Measurements from ENCODE around the gene ARHGAP6. TPM values are rescaled to one million over a fixed set of nuclear protein-coding genes. Genes with fewer than 3 reads are reported as not detected.

The ARHGAP6 gene
- total RNA-seq, 4 donors from 2014 or later: 2.7 to 9.1 (median 4.3) TPM

GRCh38 chrX:11566173-11566572 is 99.5 kb downstream of the ARHGAP6 start:
- DNase-seq (ENCODE audit: low spot score in 2 of 2): no peak
- TF ChIP-seq CTCF (IDR thresholded peaks at IDR 0.05): no peak
- TF ChIP-seq POLR2A (IDR thresholded peaks at IDR 0.05): no peak
- no peak overlapping the region for H3K4me3 ChIP-seq (ENCODE audit: low read depth, poor library complexity, severe bottlenecking)
- intact Hi-C loops (cut with DNase I; ENCODE audit: low total_unique reads): no loop called here

- 26 to 41% methylated on average over 1 of the region's 1 CpG for WGBS, 2 donors
- no peak overlapping the region for H3K4me3 ChIP-seq (ENCODE audit: low read depth, poor library complexity, severe bottlenecking)
- TF ChIP-seq POLR2A (IDR thresholded peaks at IDR 0.05) (no peak), CTCF (IDR thresholded peaks at IDR 0.05) (no peak)
- no peak for DNase-seq (ENCODE audit: low spot score in 2 of 2)
- intact Hi-C loops (cut with DNase I; ENCODE audit: low total_unique reads): no loop called here
Measured at GRCh38 chrX:11564546-11564945, 101.2 kb downstream of the ARHGAP6 start.

GRCh38 chrX:11562570-11562969 is 103.2 kb downstream of the ARHGAP6 start:
- intact Hi-C loops (cut with DNase I; ENCODE audit: low total_unique reads): no loop called here
- TF ChIP-seq CTCF (IDR thresholded peaks at IDR 0.05): no peak
- no peak for TF ChIP-seq POLR2A (IDR thresholded peaks at IDR 0.05)
- no peak for DNase-seq (ENCODE audit: low spot score in 2 of 2)
- WGBS, 2 donors: 66 to 90% methylated on average over 2 of the region's 2 CpGs
- H3K4me3 ChIP-seq (ENCODE audit: low read depth, poor library complexity, severe bottlenecking): no peak overlapping the region

- TF ChIP-seq CTCF (IDR thresholded peaks at IDR 0.05): no peak
- TF ChIP-seq POLR2A (IDR thresholded peaks at IDR 0.05): no peak
- WGBS, 2 donors: 92 to 93% methylated on average over 4 of the region's 4 CpGs
- no peak overlapping the region for H3K4me3 ChIP-seq (ENCODE audit: low read depth, poor library complexity, severe bottlenecking)
- intact Hi-C loops (cut with DNase I; ENCODE audit: low total_unique reads): no loop called here
- no peak for DNase-seq (ENCODE audit: low spot score in 2 of 2)
Measured at GRCh38 chrX:11558972-11559371, 106.7 kb downstream of the ARHGAP6 start.

GRCh38 chrX:11557120-11557519 is 108.6 kb downstream of the ARHGAP6 start:
- no peak for TF ChIP-seq POLR2A (IDR thresholded peaks at IDR 0.05)
- TF ChIP-seq CTCF (IDR thresholded peaks at IDR 0.05): no peak
- intact Hi-C loops (cut with DNase I; ENCODE audit: low total_unique reads): no loop called here
- no peak for DNase-seq (ENCODE audit: low spot score in 2 of 2)
- H3K4me3 ChIP-seq (ENCODE audit: low read depth, poor library complexity, severe bottlenecking): no peak overlapping the region
- 16 to 23% methylated on average over 2 of the region's 2 CpGs for whole genome bisulfite sequencing, 2 donors

- intact Hi-C loops (cut with DNase I; ENCODE audit: low total_unique reads): no loop called here
- no peak overlapping the region for H3K4me3 ChIP-seq (ENCODE audit: low read depth, poor library complexity, severe bottlenecking)
- WGBS, 2 donors: 78 to 89% methylated on average over 5 of the region's 5 CpGs
- DNase-seq (ENCODE audit: low spot score in 2 of 2): no peak
- TF ChIP-seq CTCF (IDR thresholded peaks at IDR 0.05) (no peak), POLR2A (IDR thresholded peaks at IDR 0.05) (no peak)
Measured at GRCh38 chrX:11555759-11556158, 110.0 kb downstream of the ARHGAP6 start.

All from lower leg skin (tissue), 4 donors.